Tibial nerve (tissue), 3 donors: ENCODE results near the gene FLCN.
"Not testable (repeated sequence)": the region's sequence is repeated elsewhere in the genome, so short reads cannot be mapped to it uniquely, and the experiment has no call there.

Experiments used
- POLR2A ChIP-seq, 2 donors: fragments of 450-650 bp; IDR thresholded peaks; one replicate each; pipeline ENCODE4 v1.6.1; 2017; ENCODE audit warnings: antibody characterized with exemption in 2 of 2, mild to moderate bottlenecking in 2 of 2, moderate library complexity in 2 of 2
- TF ChIP-seq, protein P1 (sequence below), 5 experiments: fragments of 200-600 bp in 3 of 5; fragments of 450-650 bp in 2 of 5; sonication (generic) in 3 of 5; IDR thresholded peaks; one replicate each; pipeline ENCODE4 v1.5.1; 2016 to 2019; ENCODE audit warnings: antibody characterized with exemption in 5 of 5, mild to moderate bottlenecking in 3 of 5, moderate library complexity in 2 of 5

- TF ChIP-seq, protein P1, sequence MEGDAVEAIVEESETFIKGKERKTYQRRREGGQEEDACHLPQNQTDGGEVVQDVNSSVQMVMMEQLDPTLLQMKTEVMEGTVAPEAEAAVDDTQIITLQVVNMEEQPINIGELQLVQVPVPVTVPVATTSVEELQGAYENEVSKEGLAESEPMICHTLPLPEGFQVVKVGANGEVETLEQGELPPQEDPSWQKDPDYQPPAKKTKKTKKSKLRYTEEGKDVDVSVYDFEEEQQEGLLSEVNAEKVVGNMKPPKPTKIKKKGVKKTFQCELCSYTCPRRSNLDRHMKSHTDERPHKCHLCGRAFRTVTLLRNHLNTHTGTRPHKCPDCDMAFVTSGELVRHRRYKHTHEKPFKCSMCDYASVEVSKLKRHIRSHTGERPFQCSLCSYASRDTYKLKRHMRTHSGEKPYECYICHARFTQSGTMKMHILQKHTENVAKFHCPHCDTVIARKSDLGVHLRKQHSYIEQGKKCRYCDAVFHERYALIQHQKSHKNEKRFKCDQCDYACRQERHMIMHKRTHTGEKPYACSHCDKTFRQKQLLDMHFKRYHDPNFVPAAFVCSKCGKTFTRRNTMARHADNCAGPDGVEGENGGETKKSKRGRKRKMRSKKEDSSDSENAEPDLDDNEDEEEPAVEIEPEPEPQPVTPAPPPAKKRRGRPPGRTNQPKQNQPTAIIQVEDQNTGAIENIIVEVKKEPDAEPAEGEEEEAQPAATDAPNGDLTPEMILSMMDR (IDR thresholded peaks at IDR 0.05), result not testable (repeated sequence)
- TF ChIP-seq POLR2A (IDR thresholded peaks at IDR 0.05), result not testable (repeated sequence)
Observed at GRCh38 chr17:17184985-17185757, 51.8 kb downstream of the FLCN start.
